Nasal cavity respiratory epithelium epithelial cell of viscerocranial mucosa (primary cell): ENCODE results near the gene KIAA1755. TPM values are rescaled to one million over a fixed set of nuclear protein-coding genes. Genes with fewer than 3 reads are reported as not detected.

Experiments used
- total RNA-seq: library from RNA; depleted of rRNA; stranded (reverse); fragments of >200 nt; gene quantifications from 2 replicates; pipeline ENCODE4 v1.2.3, GENCODE V29; 2014

KIAA1755 gene
- total RNA-seq = not detected in 2 replicates

GRCh38 chr20:38260378-38261053 is at the start of gene KIAA1755:
KIAA1755 (minus strand) TSS chr20:38260735; CDS start chr20:38260500, 235 bp downstream.

GRCh38 chr20:38303908-38304379 is 43.4 kb upstream of the KIAA1755 start, which contains the start of gene BPI:
BPI (plus strand) TSS chr20:38304156; CDS start chr20:38304224, 68 bp downstream.

GRCh38 chr20:38165089-38165965 is 95.2 kb downstream of the KIAA1755 start, which contains the start of gene TGM2:
TGM2 (minus strand) TSS chr20:38165270; CDS start chr20:38165198, 72 bp downstream.

Other genes with a start within 250 kb of the KIAA1755 start
- gene TTI1, start 227.3 kb downstream of the KIAA1755 start, total RNA-seq = 19.5 and 27.9 TPM in 2 replicates
- gene RPRD1B, start 227.0 kb downstream of the KIAA1755 start, total RNA-seq = 18.5 and 32.5 TPM in 2 replicates
- gene TGM2, start 95.5 kb downstream of the KIAA1755 start, total RNA-seq = 0.68 and 24.8 TPM in 2 replicates
- gene BPI, start 43.4 kb upstream of the KIAA1755 start, total RNA-seq = not detected in 2 replicates
- not detected in 2 replicates for gene LBP, start 85.7 kb upstream of the KIAA1755 start, total RNA-seq
- 25.5 and 26.0 TPM in 2 replicates for gene SNHG17, start 174.6 kb upstream of the KIAA1755 start, total RNA-seq
- gene RALGAPB, start 212.1 kb upstream of the KIAA1755 start, total RNA-seq = 32.5 and 51.0 TPM in 2 replicates